HG02610 (cell line): ENCODE measurements around the gene STARD7.
"Not testable (repeated sequence)": the region's sequence is repeated elsewhere in the genome, so short reads cannot be mapped to it uniquely, and the experiment has no call there.

Experiments
- ATAC-seq: cut with Tn5 transposase; IDR thresholded peaks from one replicate; pipeline ENCODE4 v1.9.1; 2021; ENCODE audit warnings: mild to moderate bottlenecking, moderate library complexity; ENCODE audit not compliant: unreplicated experiment

Gene STARD7

GRCh38 chr2:96208143-96209010 lies at the start of gene STARD7:
Gene STARD7, minus strand, starts transcription at chr2:96208827. Its CDS starts 393 bp downstream, at chr2:96208434.
- peak; percentile 89 for ATAC-seq

GRCh38 chr2:96257744-96258143 lies 49.1 kb upstream of the STARD7 start:
- ATAC-seq = not testable (repeated sequence)

GRCh38 chr2:96256611-96257113 lies 48.0 kb upstream of the STARD7 start:
- ATAC-seq = no peak

GRCh38 chr2:96254571-96254970 lies 45.9 kb upstream of the STARD7 start:
- ATAC-seq = no peak

- ATAC-seq = no peak
These were observed 44.4 kb upstream of the STARD7 start for GRCh38 chr2:96253006-96253405.

GRCh38 chr2:96252526-96252925 lies 43.9 kb upstream of the STARD7 start:
- ATAC-seq = no peak

- ATAC-seq = no peak
These were observed 43.2 kb upstream of the STARD7 start for GRCh38 chr2:96251721-96252292.

GRCh38 chr2:96250188-96250587 lies 41.6 kb upstream of the STARD7 start:
- no peak for ATAC-seq

GRCh38 chr2:96249654-96250053 lies 41.0 kb upstream of the STARD7 start:
- ATAC-seq = no peak

GRCh38 chr2:96248624-96249023 lies 40.0 kb upstream of the STARD7 start:
- no peak for ATAC-seq

- ATAC-seq = no peak
These were observed 39.3 kb upstream of the STARD7 start for GRCh38 chr2:96247896-96248295.

- no peak for ATAC-seq
These were observed 38.4 kb upstream of the STARD7 start for GRCh38 chr2:96247009-96247408.

GRCh38 chr2:96245609-96246390 lies 37.2 kb upstream of the STARD7 start:
- no peak for ATAC-seq

GRCh38 chr2:96243843-96244242 lies 35.2 kb upstream of the STARD7 start:
- ATAC-seq = no peak

- ATAC-seq = peak; percentile 91
These were observed 33.4 kb upstream of the STARD7 start for GRCh38 chr2:96241900-96242611.

- no peak for ATAC-seq
These were observed 32.6 kb upstream of the STARD7 start for GRCh38 chr2:96241227-96241626.

GRCh38 chr2:96240341-96241038 lies 31.9 kb upstream of the STARD7 start:
- no peak for ATAC-seq

- ATAC-seq = no peak
These were observed 31.2 kb upstream of the STARD7 start for GRCh38 chr2:96239745-96240264.

GRCh38 chr2:96239091-96239490 lies 30.5 kb upstream of the STARD7 start:
- ATAC-seq = no peak

- ATAC-seq = no peak
These were observed 29.6 kb upstream of the STARD7 start for GRCh38 chr2:96238266-96238665.
